ENCODE measurements around the gene METTL23. TPM values are rescaled to one million over a fixed set of nuclear protein-coding genes. Genes with fewer than 3 reads are reported as not detected.
"Not testable (repeated sequence)": the region's sequence is repeated elsewhere in the genome, so short reads cannot be mapped to it uniquely, and the experiment has no call there.

METTL23 gene
- total RNA-seq, 1 donor from 2014 or later = 21.0 TPM

GRCh38 chr17:76745785-76746184, 19.1 kb downstream of the METTL23 start:
- intact Hi-C loops (cut with micrococcal nuclease); ATAC-seq; DNase-seq: not testable (repeated sequence)

GRCh38 chr17:76747716-76748363, 21.2 kb downstream of the METTL23 start:
- no peak for DNase-seq
- peak; percentile 75 for ATAC-seq
- intact Hi-C loops (cut with micrococcal nuclease) = no loop called here

GRCh38 chr17:76748657-76749056, 22.0 kb downstream of the METTL23 start:
- intact Hi-C loops (cut with micrococcal nuclease) = no loop called here
- no peak for ATAC-seq
- DNase-seq = no peak

GRCh38 chr17:76751416-76751993, 24.9 kb downstream of the METTL23 start:
- DNase-seq (no peak), ATAC-seq (no peak)
- intact Hi-C loops (cut with micrococcal nuclease) = no loop called here

- intact Hi-C loops (cut with micrococcal nuclease) = no loop called here
- ATAC-seq (no peak), DNase-seq (no peak)
Observed at GRCh38 chr17:76752006-76752405, 25.4 kb downstream of the METTL23 start.

GRCh38 chr17:76753061-76753961, 26.7 kb downstream of the METTL23 start:
- DNase-seq (no peak), ATAC-seq (peak; percentile 60)
- intact Hi-C loops (cut with micrococcal nuclease) = no loop called here

GRCh38 chr17:76755285-76755684, 28.6 kb downstream of the METTL23 start:
- intact Hi-C loops (cut with micrococcal nuclease) = no loop called here
- ATAC-seq = peak; percentile 55
- DNase-seq = no peak

GRCh38 chr17:76757256-76757655, 30.6 kb downstream of the METTL23 start:
- intact Hi-C loops (cut with micrococcal nuclease) = no loop called here
- no peak for ATAC-seq
- no peak for DNase-seq

- intact Hi-C loops (cut with micrococcal nuclease) = no loop called here
- no peak for DNase-seq
- ATAC-seq = no peak
Observed at GRCh38 chr17:76758570-76758969, 31.9 kb downstream of the METTL23 start.

- DNase-seq (no peak), ATAC-seq (peak; percentile 54)
- intact Hi-C loops (cut with micrococcal nuclease) = no loop called here
Observed at GRCh38 chr17:76772842-76773525, 46.3 kb downstream of the METTL23 start.

- no peak for ATAC-seq
- intact Hi-C loops (cut with micrococcal nuclease) = no loop called here
- DNase-seq = no peak
Observed at GRCh38 chr17:76775021-76775600, 48.5 kb downstream of the METTL23 start.

- ATAC-seq = peak; percentile 25
- intact Hi-C loops (cut with micrococcal nuclease) = no loop called here
- DNase-seq = no peak
Observed at GRCh38 chr17:76781056-76781982, 54.7 kb downstream of the METTL23 start.

- DNase-seq = no peak
- intact Hi-C loops (cut with micrococcal nuclease) = no loop called here
- ATAC-seq = no peak
Observed at GRCh38 chr17:76783146-76783545, 56.5 kb downstream of the METTL23 start.

Small RNA genes within 50 kb of the gene (microRNA-seq; reads per million reads assigned to microRNA genes)
- gene MIR636 (ENCODE audit: borderline number of aligned reads) = not detected

Other genes with a start within 250 kb of the METTL23 start
- gene RHBDF2, start 225.4 kb upstream of the METTL23 start, total RNA-seq = 17.7 TPM
- gene CYGB, start 189.1 kb upstream of the METTL23 start, total RNA-seq = 28.0 TPM
- 4.3 TPM for gene PRCD, start 186.8 kb upstream of the METTL23 start, total RNA-seq
- 5.1 TPM for gene ST6GALNAC2, start 141.0 kb upstream of the METTL23 start, total RNA-seq
- 3.8 TPM for gene ST6GALNAC1, start 83.1 kb upstream of the METTL23 start, total RNA-seq
- gene MXRA7, start 15.9 kb upstream of the METTL23 start, total RNA-seq = 364 TPM
- 68.6 TPM for gene JMJD6, start 233 bp upstream of the METTL23 start, total RNA-seq
- gene SRSF2, start 10.5 kb downstream of the METTL23 start, total RNA-seq = 78.0 TPM
- 21.3 TPM for gene MFSD11, start 11.3 kb downstream of the METTL23 start, total RNA-seq
- gene MGAT5B, start 141.6 kb downstream of the METTL23 start, total RNA-seq = not detected

All from left ventricle myocardium superior (tissue), 1 donor.